K562 (cell line): ENCODE data around the gene NEU1. TPM values are rescaled to one million over a fixed set of nuclear protein-coding genes. Genes with fewer than 3 reads are reported as not detected.
A peak's percentile ranks its signal among the peaks of the same experiment; 100 is the strongest.

Source experiments
- ARID1B ChIP-seq: fragments of 450-650 bp; IDR thresholded peaks from 2 replicates; pipeline ENCODE4 v1.6.1; 2016; ENCODE audit warnings: antibody characterized with exemption, mild to moderate bottlenecking, inconsistent platforms
- CC2D1A ChIP-seq: fragments of 450-650 bp; IDR thresholded peaks from 2 replicates; pipeline ENCODE4 v1.6.1; 2017; ENCODE audit warnings: mild to moderate bottlenecking
- DMBX1 ChIP-seq: fragments of 250-450 bp; sonication (Bioruptor Pico); IDR thresholded peaks from 2 replicates; pipeline ENCODE4 v1.8.0; 2022; ENCODE audit warnings: inconsistent platforms, mild to moderate bottlenecking, moderate library complexity, borderline replicate concordance
- HMG20A ChIP-seq: fragments of 450-650 bp; formaldehyde crosslinking; conservative IDR thresholded peaks from 2 replicates; pipeline ENCODE4 v1.4.0; 2020; ENCODE audit warnings: mild to moderate bottlenecking, mixed read lengths
- KDM2B ChIP-seq: fragments of 250-450 bp; sonication (Bioruptor Pico); IDR thresholded peaks from 2 replicates; pipeline ENCODE4 v1.8.0; 2021; ENCODE audit warnings: mild to moderate bottlenecking, moderate library complexity
- KLF1 ChIP-seq: fragments of 450-650 bp; IDR thresholded peaks from 2 replicates; pipeline ENCODE4 v1.6.1; 2016; ENCODE audit warnings: missing genetic modification characterization, missing compliant biosample characterization
- MCM5 ChIP-seq: fragments of 450-650 bp; IDR thresholded peaks from 2 replicates; pipeline ENCODE4 v1.6.1; 2016; ENCODE audit warnings: low read depth
- NR4A1 ChIP-seq, 2 experiments: fragments of 250-450 bp in 1 of 2; fragments of 450-650 bp in 1 of 2; sonication (Bioruptor Pico) in 1 of 2; IDR thresholded peaks; 2 replicates each; pipeline versions ENCODE4 v1.4.0 to v1.6.1; 2016 to 2020; ENCODE audit warnings: mild to moderate bottlenecking in 2 of 2, missing compliant biosample characterization in 1 of 2, missing genetic modification characterization in 1 of 2, moderate library complexity in 1 of 2
- PHTF2 ChIP-seq: fragments of 250-450 bp; sonication (Bioruptor Pico); IDR thresholded peaks from 2 replicates; pipeline ENCODE4 v1.5.0; 2021; ENCODE audit warnings: mild to moderate bottlenecking
- POLR2B ChIP-seq: fragments of 450-650 bp; IDR thresholded peaks from 2 replicates; pipeline ENCODE4 v1.6.1; 2018; ENCODE audit warnings: low read depth; ENCODE audit not compliant: partially characterized antibody
- SIN3B ChIP-seq: fragments of 450-650 bp; IDR thresholded peaks from 2 replicates; pipeline ENCODE4 v1.6.1; 2017; ENCODE audit warnings: low read depth, mild to moderate bottlenecking, moderate library complexity
- SMAD3 ChIP-seq: fragments of 450-650 bp; formaldehyde crosslinking; conservative IDR thresholded peaks from 2 replicates; pipeline ENCODE4 v1.4.0; 2020; ENCODE audit warnings: mild to moderate bottlenecking
- WHSC1 ChIP-seq: IDR thresholded peaks from one replicate; pipeline ENCODE4 v1.6.1; 2012; ENCODE audit warnings: low read length, control low read depth, inconsistent platforms
- XRCC5 ChIP-seq: fragments of 200-400 bp; formaldehyde crosslinking; IDR thresholded peaks from 2 replicates; pipeline ENCODE4 v1.6.1; 2017; ENCODE audit warnings: low read depth, mild to moderate bottlenecking, low read length
- ZNF583 ChIP-seq: fragments of 250-450 bp; sonication (Bioruptor Pico); IDR thresholded peaks from 2 replicates; pipeline ENCODE4 v1.4.0; 2020
- polyA plus RNA-seq, 8 experiments: library from polyadenylated mRNA; depleted of rRNA in 4 of 8; stranded (reverse) in 5 of 8; unstranded in 3 of 8; fragments of >200 nt; fragmentation: Nextera tagmentation in 2 of 8; fragmentation: Illumina TruSeq in 1 of 8; extraction: Ambion mirVana in 2 of 8; extraction: Trizol in 1 of 8; gene quantifications; 2 replicates each; pipeline versions ENCODE4 v1.2.1 to v1.2.3, GENCODE V29; 2011 to 2014; ENCODE audit warnings: inconsistent platforms in 1 of 8, missing spikeins in 1 of 8
- total RNA-seq, 7 experiments: library from RNA; depleted of rRNA in 6 of 7; stranded (reverse); fragments of >200 nt in 6 of 7; fragmentation: Illumina TruSeq in 2 of 7; extraction: Trizol in 2 of 7; gene quantifications; 2 replicates each; pipeline versions ENCODE4 v1.2.1 to v1.2.3, GENCODE V29; 2011 to 2021; ENCODE audit warnings: low replicate concordance in 1 of 7
- TF ChIP-seq, protein P1 (sequence below): IDR thresholded peaks from 2 replicates; pipeline ENCODE4 v1.6.1; 2011; ENCODE audit warnings: borderline replicate concordance, low read depth, mild to moderate bottlenecking, moderate library complexity, low read length; ENCODE audit not compliant: insufficient read depth, poor library complexity, severe bottlenecking
- TF ChIP-seq, protein P2 (sequence below), 2 experiments: fragments of 250-450 bp in 1 of 2; fragments of 450-650 bp in 1 of 2; sonication (Bioruptor Pico) in 1 of 2; IDR thresholded peaks; 2 replicates each; pipeline versions ENCODE4 v1.6.1 to v1.8.0; 2016 to 2021; ENCODE audit warnings: mild to moderate bottlenecking in 2 of 2, moderate library complexity in 2 of 2, missing compliant biosample characterization in 1 of 2, missing genetic modification characterization in 1 of 2
- TF ChIP-seq, protein P3 (sequence below): fragments of 200-800 bp; sonication (Bioruptor generic); IDR thresholded peaks from 2 replicates; pipeline ENCODE4 v1.6.1; 2017; ENCODE audit warnings: missing genetic modification characterization, missing compliant biosample characterization
- TF ChIP-seq, protein P4 (sequence below): fragments of 450-650 bp; IDR thresholded peaks from 2 replicates; pipeline ENCODE4 v1.6.1; 2016; ENCODE audit warnings: missing biosample characterization, missing genetic modification characterization
- TF ChIP-seq, protein P5 (sequence below): sonication (generic); formaldehyde crosslinking; IDR thresholded peaks from 2 replicates; pipeline ENCODE4 v1.8.0; 2022; ENCODE audit warnings: mild to moderate bottlenecking, low read depth, missing genetic modification reagents
- TF ChIP-seq, protein P6 (sequence below): fragments of 250-450 bp; sonication (Bioruptor Pico); IDR thresholded peaks from 2 replicates; pipeline ENCODE4 v1.5.0; 2021

The NEU1 gene
- total and polyA plus RNA-seq, 9 of the 15 experiments (the other 6 are each of a cell fraction or from before 2014, with no cell fraction given): 14.8 to 67.8 (median 51.0) TPM

DNA sequence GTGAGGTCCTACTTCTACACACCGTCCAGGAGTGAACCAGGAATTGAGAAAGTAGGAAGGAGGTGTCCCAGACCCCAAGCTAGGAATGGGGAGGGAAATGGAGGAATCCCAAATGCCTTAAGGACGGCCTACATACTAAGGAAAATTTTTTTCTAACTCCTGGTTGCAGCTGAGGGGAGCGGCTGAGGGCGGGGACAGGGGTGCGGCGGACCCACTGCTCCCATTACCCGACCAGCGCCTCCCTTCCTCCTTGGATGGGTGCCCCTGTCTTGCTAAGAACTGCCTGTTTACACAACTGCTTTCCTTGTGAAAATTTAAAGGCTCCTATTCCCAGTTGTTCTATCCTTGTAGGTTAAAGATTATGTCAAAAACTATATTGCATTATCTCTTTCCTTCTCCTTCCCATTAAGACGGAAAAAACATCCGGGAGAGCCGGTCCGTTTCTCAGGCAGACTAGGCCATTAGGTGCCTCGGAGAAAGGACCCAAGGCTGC lies 35.8 kb downstream of the NEU1 start (continued):
- TF ChIP-seq, protein P1, sequence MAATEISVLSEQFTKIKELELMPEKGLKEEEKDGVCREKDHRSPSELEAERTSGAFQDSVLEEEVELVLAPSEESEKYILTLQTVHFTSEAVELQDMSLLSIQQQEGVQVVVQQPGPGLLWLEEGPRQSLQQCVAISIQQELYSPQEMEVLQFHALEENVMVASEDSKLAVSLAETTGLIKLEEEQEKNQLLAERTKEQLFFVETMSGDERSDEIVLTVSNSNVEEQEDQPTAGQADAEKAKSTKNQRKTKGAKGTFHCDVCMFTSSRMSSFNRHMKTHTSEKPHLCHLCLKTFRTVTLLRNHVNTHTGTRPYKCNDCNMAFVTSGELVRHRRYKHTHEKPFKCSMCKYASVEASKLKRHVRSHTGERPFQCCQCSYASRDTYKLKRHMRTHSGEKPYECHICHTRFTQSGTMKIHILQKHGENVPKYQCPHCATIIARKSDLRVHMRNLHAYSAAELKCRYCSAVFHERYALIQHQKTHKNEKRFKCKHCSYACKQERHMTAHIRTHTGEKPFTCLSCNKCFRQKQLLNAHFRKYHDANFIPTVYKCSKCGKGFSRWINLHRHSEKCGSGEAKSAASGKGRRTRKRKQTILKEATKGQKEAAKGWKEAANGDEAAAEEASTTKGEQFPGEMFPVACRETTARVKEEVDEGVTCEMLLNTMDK: no peak
- TF ChIP-seq, protein P2, sequence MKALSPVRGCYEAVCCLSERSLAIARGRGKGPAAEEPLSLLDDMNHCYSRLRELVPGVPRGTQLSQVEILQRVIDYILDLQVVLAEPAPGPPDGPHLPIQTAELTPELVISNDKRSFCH (CRISPR knock-in tag; IDR thresholded peaks at IDR 0.05): no peak
- TF ChIP-seq, protein P2 (tag; IDR thresholded peaks at IDR 0.05): 0 out of 2 replicates have a peak, but pooled peaks have one; percentile 45
- no peak for TF ChIP-seq WHSC1
- 0 out of 2 replicates have a peak, but pooled peaks have one; percentile 54 for TF ChIP-seq HMG20A (CRISPR knock-in tag)
- no peak; the same call in 1 of the 2 replicates for TF ChIP-seq KLF1 (tag)
- peak; percentile 83 for TF ChIP-seq SMAD3 (CRISPR knock-in tag)
- TF ChIP-seq ARID1B: no peak
- peak; percentile 33 for TF ChIP-seq DMBX1
- TF ChIP-seq SIN3B: no peak
- TF ChIP-seq, protein P3, sequence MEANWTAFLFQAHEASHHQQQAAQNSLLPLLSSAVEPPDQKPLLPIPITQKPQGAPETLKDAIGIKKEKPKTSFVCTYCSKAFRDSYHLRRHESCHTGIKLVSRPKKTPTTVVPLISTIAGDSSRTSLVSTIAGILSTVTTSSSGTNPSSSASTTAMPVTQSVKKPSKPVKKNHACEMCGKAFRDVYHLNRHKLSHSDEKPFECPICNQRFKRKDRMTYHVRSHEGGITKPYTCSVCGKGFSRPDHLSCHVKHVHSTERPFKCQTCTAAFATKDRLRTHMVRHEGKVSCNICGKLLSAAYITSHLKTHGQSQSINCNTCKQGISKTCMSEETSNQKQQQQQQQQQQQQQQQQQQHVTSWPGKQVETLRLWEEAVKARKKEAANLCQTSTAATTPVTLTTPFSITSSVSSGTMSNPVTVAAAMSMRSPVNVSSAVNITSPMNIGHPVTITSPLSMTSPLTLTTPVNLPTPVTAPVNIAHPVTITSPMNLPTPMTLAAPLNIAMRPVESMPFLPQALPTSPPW (CRISPR knock-in tag): no peak
- no peak for TF ChIP-seq KDM2B (CRISPR knock-in tag)
- TF ChIP-seq, protein P4, sequence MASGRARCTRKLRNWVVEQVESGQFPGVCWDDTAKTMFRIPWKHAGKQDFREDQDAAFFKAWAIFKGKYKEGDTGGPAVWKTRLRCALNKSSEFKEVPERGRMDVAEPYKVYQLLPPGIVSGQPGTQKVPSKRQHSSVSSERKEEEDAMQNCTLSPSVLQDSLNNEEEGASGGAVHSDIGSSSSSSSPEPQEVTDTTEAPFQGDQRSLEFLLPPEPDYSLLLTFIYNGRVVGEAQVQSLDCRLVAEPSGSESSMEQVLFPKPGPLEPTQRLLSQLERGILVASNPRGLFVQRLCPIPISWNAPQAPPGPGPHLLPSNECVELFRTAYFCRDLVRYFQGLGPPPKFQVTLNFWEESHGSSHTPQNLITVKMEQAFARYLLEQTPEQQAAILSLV (tag): no peak
- peak; percentile 91; the same call in 1 of the 2 replicates for TF ChIP-seq PHTF2 (CRISPR knock-in tag)
- peak; percentile 80; the same call in 1 of the 2 replicates for TF ChIP-seq NR4A1 (CRISPR knock-in tag; IDR thresholded peaks at IDR 0.05)
- TF ChIP-seq NR4A1 (tag; IDR thresholded peaks at IDR 0.05): peak; percentile 43
- TF ChIP-seq, protein P5, sequence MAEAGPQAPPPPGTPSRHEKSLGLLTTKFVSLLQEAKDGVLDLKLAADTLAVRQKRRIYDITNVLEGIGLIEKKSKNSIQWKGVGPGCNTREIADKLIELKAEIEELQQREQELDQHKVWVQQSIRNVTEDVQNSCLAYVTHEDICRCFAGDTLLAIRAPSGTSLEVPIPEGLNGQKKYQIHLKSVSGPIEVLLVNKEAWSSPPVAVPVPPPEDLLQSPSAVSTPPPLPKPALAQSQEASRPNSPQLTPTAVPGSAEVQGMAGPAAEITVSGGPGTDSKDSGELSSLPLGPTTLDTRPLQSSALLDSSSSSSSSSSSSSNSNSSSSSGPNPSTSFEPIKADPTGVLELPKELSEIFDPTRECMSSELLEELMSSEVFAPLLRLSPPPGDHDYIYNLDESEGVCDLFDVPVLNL (CRISPR knock-in tag): no peak
- 0 out of 2 replicates have a peak, but pooled peaks have one; percentile 11 for TF ChIP-seq CC2D1A
- TF ChIP-seq, protein P6, sequence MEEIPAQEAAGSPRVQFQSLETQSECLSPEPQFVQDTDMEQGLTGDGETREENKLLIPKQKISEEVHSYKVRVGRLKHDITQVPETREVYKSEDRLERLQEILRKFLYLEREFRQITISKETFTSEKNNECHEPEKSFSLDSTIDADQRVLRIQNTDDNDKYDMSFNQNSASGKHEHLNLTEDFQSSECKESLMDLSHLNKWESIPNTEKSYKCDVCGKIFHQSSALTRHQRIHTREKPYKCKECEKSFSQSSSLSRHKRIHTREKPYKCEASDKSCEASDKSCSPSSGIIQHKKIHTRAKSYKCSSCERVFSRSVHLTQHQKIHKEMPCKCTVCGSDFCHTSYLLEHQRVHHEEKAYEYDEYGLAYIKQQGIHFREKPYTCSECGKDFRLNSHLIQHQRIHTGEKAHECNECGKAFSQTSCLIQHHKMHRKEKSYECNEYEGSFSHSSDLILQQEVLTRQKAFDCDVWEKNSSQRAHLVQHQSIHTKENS (CRISPR knock-in tag): no peak
- TF ChIP-seq XRCC5: peak; percentile 22; the same call in 1 of the 2 replicates
- TF ChIP-seq MCM5: no peak
- TF ChIP-seq ZNF583 (CRISPR knock-in tag): 0 out of 2 replicates have a peak, but pooled peaks have one; percentile 21
- peak; percentile 60 for TF ChIP-seq POLR2B
